ENCODE data around the gene DLX1.

Gene DLX1

DNA sequence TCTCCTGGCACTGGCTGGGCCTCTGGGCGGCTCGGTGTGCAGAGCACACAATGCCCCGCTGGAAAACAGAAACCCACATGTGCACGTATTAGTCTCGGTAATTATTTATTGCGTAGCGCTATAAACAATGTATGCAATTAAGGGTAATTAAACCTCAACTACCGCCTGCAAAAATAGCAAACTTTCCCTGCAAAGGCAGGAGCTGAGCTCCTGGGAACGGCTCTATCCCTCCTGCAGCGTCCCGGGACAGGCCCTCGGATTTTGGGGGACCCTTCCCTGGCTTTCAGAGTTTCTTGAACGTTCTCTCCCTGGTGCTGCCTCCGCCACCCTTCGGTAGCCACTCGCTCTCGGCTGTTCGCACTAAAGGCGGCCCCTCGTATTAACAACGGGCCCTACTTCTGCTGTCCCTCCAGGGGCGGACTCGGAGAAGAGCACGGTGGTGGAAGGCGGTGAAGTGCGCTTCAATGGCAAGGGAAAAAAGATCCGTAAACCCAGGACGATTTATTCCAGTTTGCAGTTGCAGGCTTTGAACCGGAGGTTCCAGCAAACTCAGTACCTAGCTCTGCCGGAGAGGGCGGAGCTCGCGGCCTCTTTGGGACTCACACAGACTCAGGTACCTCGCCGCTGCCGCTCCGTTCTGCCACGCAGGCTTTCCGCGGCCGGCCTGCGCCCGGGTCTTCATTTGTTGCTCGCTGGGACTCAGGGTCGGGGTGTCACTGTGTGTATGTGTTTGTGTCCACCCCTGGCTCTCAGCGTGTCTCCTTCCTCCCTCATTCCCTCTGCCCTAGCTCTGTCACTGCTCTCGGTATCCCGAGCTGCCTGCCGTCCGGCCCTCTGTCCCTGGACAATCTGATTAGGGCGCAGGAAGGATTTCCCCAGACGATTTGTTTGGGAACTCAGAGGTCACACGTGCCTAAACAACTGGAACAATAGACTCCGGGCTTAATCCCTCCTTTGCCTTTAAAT, 1.2 kb downstream of the DLX1 start:
- DNase-seq (ENCODE audit: low read depth, low spot score) = no peak

DNA sequence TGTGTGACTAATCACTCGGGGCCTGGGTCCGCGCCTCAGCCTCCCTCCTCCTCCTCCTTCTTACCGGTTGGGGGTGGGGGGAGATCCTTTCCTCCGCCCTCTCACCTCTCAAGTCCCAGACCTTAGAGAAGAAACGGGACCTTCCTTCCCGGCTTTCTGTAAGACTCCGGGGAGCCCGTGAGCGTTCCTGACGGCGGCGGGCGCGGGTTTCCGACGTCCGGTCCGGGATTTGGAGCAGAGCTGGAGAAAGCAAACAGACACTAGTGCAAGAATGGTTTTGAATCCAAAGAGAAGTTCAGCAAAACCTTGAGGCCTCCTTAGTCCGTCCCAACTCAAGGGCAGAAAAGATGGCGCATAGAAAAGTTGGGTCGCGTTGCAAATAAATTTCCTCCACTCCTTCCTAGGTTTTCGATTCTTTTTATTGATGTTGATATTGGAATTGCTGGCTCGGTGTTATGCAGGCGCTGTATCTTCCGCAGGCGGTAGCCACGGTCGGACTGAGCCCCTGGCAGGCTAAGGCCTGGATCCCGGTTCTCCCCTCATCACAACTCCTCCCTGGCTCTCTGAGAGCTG, 2.0 kb downstream of the DLX1 start:
- DNase-seq (ENCODE audit: low read depth, low spot score) = no peak

DNA sequence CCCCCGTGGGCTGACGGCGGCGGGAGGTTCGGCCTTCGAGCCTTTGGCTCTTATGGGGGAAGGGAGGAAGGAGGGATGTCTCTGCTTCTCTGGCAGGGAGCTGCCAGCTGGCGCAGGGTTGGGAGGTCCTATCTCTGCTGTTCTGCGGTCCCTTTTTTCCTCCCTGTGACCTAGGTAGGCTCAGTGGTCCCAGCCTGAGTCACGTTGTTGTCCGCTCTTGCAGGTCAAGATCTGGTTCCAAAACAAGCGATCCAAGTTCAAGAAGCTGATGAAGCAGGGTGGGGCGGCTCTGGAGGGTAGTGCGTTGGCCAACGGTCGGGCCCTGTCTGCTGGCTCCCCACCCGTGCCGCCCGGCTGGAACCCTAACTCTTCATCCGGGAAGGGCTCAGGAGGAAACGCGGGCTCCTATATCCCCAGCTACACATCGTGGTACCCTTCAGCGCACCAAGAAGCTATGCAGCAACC, 2.5 kb downstream of the DLX1 start:
- no peak for DNase-seq (ENCODE audit: low read depth, low spot score)

DNA sequence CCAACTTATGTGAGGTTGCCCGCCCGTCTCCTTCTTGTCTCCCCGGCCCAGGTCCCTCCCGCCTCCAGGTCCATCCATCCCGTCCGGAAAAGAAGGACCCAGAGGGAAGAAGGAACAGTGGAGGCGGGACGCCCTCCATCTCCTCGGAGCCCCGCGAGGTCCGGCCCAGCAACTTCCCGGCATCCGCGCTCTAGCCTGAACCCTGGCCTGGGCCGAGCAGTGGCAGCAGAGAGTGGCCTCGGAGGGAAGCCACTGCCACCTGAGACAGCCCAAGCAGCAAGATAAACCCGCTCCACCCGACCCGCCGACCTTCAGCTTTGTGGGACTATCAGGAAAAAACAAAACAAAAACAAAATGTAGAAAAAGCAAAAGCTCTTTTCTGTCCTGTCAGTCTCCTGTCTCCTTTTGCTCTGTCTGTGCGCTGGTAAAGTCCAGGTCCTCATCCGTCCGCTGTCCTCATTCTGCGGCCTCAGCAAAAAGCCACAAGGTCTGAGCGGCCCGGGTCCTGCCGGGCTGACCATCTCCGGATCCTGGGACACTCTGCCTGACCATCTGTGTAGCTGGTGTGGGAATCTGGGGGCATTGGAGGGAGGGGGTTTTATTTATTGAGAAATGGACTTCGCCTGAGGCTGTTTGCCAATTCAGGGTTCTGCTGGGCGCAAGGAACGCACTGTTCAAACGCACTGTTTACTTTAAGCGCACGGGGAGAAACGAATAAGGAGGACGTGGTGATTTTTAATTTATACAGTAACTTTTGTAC, 3.1 kb downstream of the DLX1 start:
- no peak for DNase-seq (ENCODE audit: low read depth, low spot score)

DNA sequence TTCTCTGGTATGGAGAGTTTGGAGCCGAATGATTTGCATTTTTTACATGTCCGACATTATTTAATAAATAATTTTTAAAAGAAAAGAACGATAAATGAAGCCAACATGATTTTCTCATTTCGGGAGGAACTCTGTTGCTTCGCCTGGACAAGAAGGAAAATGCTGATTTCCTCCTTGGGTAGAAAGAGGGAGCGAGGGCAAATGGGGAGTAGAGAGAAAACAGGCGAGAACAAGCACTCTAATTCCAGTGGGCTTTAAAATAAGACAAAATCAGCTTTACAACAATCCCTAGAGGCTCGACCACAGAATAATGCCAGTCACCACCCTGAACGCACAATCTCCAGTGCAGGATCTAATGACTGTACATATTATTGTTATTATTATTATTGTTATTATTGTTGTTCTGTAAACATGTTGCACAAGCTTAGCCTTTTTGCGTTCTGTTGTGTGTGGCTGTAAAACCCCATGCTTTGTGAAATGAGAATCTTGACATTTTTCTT, 3.7 kb downstream of the DLX1 start:
- DNase-seq (ENCODE audit: low read depth, low spot score) = no peak

DNA sequence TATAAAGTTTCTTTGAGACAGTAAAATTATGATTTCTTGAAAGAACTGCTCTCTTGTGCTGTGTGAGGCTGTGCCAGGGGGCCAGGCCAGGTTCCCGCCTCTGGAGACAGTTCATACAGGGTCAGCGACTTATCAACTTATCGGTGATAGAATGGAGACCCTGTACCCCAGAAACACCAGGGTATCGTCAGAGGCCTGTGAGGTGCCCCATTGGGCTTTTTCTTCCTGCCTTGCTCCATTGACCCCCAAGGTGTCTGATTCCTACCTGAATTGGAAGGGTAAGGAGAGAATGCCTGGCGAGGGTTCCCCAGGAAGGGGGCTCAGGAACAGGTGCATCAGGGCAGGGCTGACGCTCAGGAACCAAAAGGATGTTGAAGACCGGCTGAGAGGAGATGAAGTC, 4.3 kb downstream of the DLX1 start:
- DNase-seq (ENCODE audit: low read depth, low spot score) = no peak

DNA sequence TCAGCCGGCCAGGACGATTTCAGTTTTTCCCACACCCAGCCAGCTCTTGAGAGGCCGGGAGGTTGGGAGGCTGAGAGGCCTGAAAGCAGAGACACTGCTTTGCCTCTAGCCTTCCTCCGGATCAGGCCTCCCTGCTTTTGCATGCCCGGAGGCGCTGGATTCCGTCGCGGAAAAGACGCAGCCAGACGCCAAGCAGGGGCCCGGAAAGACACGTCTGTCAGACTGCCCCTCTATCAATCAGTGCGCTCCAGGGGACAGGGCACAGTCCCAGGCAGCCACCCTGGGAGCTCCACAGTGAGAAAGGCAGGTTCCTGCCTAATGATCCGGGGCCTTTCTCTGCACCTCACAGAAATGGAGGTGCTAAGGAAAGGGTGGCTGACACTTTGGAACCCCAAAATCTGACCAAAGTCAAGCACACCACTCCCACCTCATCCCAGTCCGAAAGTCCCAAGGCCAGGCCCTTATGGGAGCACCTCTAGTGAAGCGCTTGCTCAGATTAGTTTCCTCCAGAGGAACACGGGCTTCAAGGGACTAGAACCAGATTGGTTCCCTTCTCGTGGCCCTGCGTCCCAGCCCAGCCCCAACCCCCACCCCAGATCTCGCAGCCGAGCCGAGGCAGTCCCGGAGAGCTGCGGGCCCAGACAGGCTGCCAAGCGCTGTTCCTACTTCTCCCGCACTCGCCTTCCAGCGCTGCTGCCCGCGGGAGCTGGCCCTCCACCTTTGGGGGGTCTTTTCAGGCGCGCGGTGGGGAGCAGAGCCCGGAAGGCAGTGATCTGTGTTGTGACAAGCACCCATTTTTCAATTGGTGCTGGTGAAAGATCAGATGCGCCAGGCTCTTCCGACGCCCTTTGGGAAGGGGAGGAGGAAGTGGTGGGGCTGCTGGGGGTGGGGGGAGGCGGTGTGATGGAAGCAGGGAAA, 5.0 kb downstream of the DLX1 start:
- DNase-seq (ENCODE audit: low read depth, low spot score) = no peak

DNA sequence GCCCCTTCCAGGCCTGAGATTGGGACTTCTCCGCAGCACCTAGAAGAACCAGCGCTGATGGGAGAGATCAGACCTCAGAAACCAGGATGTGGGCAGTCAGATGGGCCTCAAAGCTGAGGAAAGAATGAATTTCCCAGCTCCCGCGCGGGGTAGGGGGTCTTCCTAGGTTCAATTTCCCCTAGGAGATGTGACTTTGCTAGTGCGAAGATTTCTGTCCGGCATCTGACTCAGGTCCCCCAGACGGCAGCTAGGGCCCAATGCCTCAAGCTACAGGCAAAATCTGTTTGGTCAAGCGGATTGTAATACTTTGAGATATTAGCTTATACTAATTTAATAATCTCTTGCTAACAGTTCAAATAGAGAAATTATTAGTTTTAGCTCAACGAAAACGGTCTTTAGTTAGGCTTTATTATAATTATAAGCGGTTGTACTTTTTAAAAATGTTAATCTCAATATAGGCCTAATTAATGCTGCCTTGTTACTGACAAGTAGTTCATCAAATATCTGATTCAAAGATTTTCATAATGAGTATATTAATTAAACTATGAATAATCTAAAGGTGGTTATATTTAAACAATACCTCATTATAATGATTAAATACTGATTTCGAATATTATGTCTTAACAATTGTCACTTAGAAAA, 5.8 kb downstream of the DLX1 start:
- no peak for DNase-seq (ENCODE audit: low read depth, low spot score)

DNA sequence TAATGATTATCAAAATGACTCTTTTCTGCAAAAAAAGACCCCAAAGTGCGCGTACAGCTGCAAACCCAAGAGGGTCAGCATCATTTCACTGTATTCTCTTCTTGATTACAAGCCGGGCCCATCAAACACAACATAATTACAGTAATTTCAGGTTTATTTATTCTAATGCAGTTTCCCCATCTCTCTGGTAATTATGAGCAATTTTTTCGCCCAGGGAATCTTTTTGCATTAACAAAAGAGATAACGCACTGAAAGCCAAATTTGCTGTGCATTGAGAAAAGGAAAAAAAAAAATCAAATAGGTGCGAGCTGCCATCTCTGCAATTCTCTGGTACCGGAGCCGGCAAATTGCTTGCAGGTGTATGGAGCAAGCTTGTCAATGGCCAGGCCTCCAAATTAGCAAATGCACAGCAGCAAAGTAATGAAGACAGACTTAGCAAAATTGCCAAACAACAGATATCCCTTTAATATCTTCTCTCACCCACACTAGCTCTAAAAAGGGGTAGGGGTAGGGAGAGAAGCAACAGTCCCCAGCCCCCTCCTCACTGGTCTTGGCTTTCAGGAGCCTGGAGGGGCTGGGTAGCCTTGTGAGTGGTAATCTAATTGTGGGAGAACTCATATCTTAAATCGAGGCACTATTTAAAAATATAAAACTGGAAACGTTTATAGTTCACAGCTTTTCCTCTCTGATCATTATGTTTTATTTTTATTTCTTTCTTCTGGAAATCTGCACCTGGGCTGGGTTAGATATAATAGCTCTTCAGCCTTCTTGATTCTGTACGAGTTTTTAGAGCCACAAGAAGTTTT, 6.7 kb downstream of the DLX1 start:
- no peak for DNase-seq (ENCODE audit: low read depth, low spot score)

DNA sequence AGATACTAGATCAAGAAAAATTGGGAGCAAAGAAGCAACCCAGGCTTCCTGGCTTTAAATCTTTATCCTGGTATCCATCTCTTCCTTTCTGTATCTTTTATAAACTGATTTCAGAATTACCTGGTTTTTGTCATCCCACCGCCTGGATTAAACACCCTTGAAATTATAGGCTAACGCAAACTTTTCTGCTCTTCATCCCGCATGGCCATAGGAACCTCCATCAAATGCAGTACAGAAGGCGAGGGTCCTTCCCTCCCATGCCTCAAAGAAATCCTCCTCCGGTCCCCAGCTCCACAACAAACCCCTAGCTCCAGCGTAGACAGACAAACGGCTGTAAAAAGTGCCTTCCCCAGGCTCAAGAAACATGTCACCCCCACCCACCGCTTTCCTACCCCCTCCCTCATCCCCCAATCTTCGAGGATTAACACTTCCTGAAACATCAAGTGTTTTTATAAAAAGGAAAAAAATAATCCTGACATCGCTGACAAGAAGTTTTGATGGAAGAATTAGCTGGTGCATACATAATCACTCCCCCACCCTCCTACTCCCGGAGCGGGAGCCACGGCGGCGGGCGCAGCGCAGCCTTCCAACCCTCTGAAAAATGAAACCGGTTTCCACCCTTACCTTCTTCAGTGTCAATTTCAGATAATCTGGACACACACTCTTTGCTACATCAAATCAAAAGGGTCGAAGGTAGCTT, 7.6 kb downstream of the DLX1 start:
- no peak for DNase-seq (ENCODE audit: low read depth, low spot score)

DNA sequence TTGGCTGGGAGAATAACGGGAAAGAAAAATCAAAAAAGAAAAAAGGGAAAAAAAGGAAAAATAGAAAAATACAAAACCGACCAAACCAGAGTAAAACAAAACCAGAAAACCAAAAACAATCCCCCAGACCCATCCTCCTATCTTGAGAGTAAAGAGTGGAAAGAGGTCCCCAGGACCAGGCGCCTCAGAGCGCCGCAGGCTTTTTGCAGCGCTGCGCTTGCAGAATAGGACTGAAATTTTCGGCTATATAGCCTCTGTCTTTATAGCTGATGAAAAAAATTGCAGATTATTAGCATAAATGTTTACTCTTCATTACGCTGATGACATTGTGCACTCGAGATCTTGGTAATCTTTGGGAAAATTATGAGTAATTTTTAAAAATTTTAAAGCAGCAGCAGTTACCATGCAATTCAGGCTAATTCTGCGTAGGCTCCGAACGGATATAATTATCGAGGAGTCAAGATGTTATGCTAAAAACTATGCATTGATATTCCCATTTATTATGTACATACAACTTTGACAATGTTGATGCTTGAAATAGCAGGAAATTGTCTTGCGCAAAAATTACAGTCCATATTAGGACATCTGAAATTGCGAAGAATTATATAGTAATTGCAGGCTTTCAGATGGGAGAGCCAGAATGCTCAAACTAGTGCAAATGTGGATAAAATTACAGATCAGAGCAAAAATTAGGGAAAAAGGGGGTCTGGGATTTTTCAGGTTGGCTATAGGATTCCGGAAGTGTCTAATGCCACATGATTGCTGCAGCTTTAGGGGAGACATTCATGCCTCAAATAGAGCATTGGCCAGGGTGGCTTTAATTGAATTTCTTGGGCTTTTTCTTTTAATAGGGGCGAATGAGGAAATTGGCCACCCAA, 8.3 kb downstream of the DLX1 start:
- DNase-seq (ENCODE audit: low read depth, low spot score) = no peak

DNA sequence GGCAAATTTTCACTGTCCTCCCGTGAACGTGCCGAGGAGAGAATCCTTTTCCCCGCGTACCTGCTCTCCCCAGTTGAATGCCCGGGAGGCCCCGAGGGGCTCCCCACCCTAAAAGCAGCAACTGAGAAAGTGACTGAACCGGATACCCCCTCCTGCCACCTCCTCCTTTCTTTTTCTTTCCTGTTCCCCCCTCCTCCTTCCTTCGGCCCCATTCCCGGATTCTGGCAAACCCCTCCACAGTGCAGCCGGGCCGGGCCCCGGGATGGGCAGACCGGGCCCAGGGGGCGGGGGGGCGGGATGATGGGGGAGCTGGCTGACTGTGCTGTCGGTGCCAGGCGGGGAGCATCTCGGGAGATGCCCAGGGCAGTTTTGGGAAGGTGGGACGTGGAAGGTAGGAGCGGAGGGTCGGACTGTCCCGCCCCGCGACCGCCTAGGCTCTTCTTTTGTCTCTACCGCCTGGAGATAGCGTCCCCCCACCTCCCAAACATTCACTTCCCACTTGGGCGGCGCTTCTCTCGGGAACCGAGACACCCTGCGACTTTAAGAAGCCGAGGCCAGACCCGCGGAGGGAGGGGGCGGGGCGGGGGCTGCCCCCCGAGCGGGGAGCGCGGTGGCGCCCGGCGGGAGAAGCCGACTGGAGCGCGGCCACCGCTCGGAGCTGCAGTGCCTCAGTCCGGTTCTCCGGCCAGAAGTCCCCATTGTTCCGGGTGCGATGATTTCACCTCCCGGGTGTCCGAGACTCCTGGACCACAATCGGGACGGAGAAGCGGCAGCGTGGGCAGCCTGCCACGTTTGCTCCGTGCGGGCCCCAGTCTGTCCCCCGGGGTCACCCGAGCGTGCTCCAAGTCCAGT, 9.2 kb downstream of the DLX1 start:
- no peak for DNase-seq (ENCODE audit: low read depth, low spot score)

DNA sequence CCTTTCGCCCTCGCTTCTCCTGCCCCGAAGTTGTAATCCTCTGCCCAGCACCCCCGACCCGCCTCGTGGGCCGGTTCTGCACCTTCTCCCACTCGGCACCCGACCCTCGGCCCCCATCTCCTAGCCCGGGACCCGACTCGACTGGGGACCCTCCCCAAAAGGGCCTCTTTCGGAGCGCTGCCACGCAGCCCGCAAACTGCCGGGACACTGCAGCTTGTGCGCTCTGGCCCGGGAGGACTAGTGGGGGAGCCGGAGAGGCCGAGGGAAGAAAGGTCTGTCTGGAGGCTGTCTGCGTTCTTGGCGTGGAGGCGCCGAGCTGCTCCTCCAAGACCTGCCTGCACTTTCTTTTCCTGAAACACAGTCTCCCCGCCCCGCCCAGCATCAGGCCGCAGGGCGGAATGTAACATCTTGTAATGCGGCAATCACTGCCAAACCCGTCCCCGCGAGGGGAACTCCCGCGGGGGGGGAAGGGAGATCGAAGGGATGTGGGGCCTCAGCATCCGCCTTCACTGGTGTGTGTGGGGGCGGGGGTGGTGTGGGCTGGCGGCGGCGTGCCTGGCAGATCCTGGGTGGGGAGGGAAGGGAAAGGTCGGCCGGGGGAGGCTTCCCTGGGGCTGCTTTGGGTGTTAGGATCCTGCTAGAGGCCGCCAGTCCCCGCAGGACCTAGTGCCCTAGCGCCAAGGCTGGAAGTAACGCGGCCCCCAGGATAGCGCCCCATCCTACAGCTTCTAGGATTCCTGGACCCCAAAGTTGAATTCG, 10.0 kb downstream of the DLX1 start:
- peak; percentile 42 for DNase-seq (ENCODE audit: low read depth, low spot score)

DNA sequence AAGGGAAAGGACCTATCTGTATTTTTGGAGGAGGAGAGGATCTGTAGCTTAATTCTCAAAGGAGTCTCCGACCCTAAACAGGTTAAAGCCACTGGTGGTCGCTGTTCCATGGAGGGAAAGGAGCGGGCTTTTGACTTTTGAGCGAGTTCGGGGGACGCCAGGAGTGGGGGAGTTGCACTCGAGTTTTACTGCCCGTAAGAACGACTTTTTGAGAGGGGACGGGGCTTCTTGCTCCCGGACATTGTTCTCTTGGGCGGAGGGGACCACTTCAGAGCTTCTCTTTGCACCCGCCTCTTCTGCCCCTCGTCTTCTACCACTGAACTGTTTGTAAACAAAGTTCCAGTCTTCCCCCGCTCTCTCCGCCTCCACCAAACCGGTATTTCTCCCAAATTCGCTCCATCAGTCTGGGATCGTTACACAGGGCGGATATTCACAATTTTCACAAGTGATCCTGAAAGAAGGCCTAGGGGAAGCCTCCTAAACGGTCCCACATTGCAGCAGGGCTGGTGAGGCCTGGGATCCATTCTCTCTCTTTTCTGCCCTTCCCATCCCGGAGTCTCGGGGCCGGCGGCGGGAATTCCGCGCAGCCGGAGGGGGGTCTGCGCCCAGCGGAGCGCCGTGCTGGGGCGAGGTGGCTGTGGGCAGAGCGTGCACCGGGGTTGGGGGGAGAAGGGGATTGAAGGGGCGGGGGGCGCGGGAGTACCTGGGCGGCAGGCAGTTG, 10.8 kb downstream of the DLX1 start:
- DNase-seq (ENCODE audit: low read depth, low spot score) = no peak

DNA sequence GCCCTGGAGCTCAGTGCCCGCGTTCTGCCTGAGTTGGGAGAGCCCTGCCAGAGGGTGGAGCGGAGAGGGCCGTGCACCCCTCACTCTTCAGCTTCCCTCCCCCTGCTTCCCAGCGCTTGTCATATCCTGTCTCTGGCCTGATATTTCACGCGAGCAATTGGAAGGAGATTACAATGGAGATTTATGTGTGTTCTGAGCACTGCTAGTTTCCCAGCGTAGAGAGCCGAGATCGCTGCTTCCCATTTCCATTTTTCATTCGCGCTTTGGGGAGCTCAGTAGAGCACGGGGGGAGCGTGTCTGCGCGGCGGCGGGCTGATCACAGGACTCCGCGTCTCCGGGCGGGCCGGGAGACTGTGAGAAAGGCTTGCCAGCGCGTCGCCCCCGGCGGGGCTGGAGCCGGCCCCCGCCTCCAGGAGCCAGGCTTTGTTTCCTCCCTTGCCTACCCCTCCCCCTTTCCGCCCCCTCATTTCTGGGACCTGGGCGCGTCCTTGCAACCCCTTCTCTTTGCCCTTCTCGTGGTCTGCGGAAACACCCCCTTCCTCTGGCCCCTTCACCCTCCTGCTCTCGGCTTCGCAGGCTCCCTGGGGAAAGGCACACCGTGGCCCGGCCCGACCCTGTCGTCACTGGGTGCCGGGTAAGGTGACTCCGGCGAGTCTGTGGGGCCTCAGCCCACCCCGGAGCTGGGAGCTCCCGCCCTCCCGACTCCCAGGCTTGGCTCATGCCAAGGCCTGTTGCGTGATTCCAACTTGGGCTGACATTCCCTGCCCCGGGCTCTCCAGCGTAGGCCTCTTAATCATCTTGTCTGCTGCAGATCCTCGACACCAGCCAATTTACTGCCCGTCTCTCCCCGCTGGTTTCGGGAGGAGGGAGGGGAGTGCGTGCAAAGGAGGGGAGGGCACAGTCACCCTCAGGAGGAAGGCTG, 11.6 kb downstream of the DLX1 start:
- DNase-seq (ENCODE audit: low read depth, low spot score) = no peak

All from activated CD4-positive, CD25-positive, alpha-beta regulatory T cell treated with anti-CD3 and anti-CD28 coated beads, Interleukin-2, amount 50 U/mL, for 16 hours (primary cell).